ENCODE measurements around the gene MZT2B.
"Not testable (repeated sequence)": the region's sequence is repeated elsewhere in the genome, so short reads cannot be mapped to it uniquely, and the experiment has no call there.

The MZT2B gene

GRCh38 chr2:130152816-130153595 lies 29.1 kb upstream of the MZT2B start:
- DNase-seq: no peak

- DNase-seq: not testable (repeated sequence)
Observed at GRCh38 chr2:130153721-130154422, 28.2 kb upstream of the MZT2B start.

- not testable (repeated sequence) for DNase-seq
Observed at GRCh38 chr2:130154423-130154770, 27.7 kb upstream of the MZT2B start.

GRCh38 chr2:130154773-130155765 lies 27.0 kb upstream of the MZT2B start:
- no peak for DNase-seq

- not testable (repeated sequence) for DNase-seq
Observed at GRCh38 chr2:130155956-130156623, 26.0 kb upstream of the MZT2B start.

- no peak for DNase-seq
Observed at GRCh38 chr2:130156624-130157004, 25.4 kb upstream of the MZT2B start.

GRCh38 chr2:130157354-130157753 lies 24.7 kb upstream of the MZT2B start:
- not testable (repeated sequence) for DNase-seq

GRCh38 chr2:130157825-130158514 lies 24.1 kb upstream of the MZT2B start:
- not testable (repeated sequence) for DNase-seq

- DNase-seq: no peak
Observed at GRCh38 chr2:130158631-130159030, 23.4 kb upstream of the MZT2B start.

- DNase-seq: not testable (repeated sequence)
Observed at GRCh38 chr2:130159376-130159775, 22.7 kb upstream of the MZT2B start.

GRCh38 chr2:130160131-130160530 lies 21.9 kb upstream of the MZT2B start:
- no peak for DNase-seq

GRCh38 chr2:130160838-130161705 lies 21.0 kb upstream of the MZT2B start:
- DNase-seq: not testable (repeated sequence)

GRCh38 chr2:130162486-130162885 lies 19.6 kb upstream of the MZT2B start:
- DNase-seq: not testable (repeated sequence)

GRCh38 chr2:130162968-130163367 lies 19.1 kb upstream of the MZT2B start:
- DNase-seq: no peak

GRCh38 chr2:130165293-130166016 lies 16.6 kb upstream of the MZT2B start:
- no peak for DNase-seq

- DNase-seq: not testable (repeated sequence)
Observed at GRCh38 chr2:130166611-130167010, 15.5 kb upstream of the MZT2B start.

- not testable (repeated sequence) for DNase-seq
Observed at GRCh38 chr2:130169163-130169562, 12.9 kb upstream of the MZT2B start.

- no peak for DNase-seq
Observed at GRCh38 chr2:130169896-130170295, 12.2 kb upstream of the MZT2B start.

GRCh38 chr2:130174866-130175265 lies 7.2 kb upstream of the MZT2B start:
- DNase-seq: not testable (repeated sequence)
